SU-DHL-6 (cell line): ENCODE results near the gene SERPINB2.

Experiments used
- H2AFZ ChIP-seq: fragments of 200-600 bp; sonication (generic); 2 replicates; pipeline ENCODE4 v1.6.1; 2014; ENCODE audit warnings: low read depth, mild to moderate bottlenecking, moderate library complexity, mixed read lengths, antibody characterized with exemption, low read length; ENCODE audit not compliant: severe bottlenecking
- H3F3A ChIP-seq: fragments of 200-600 bp; shearing (Covaris generic); 2 replicates; pipeline ENCODE4 v1.6.0; 2016; ENCODE audit warnings: antibody characterized with exemption, mild to moderate bottlenecking; ENCODE audit not compliant: insufficient read depth
- H3K27ac ChIP-seq: fragments of 200-600 bp; sonication (generic); 2 replicates; pipeline ENCODE4 v1.5.1; 2016; ENCODE audit warnings: low read depth, mild to moderate bottlenecking, low read length, moderate library complexity, mixed read lengths
- H3K27me3 ChIP-seq: fragments of 200-600 bp; sonication (generic), shearing (Covaris generic); 2 replicates; pipeline ENCODE4 v1.6.0; 2014; ENCODE audit warnings: mild to moderate bottlenecking, low read length
- H3K36me3 ChIP-seq: fragments of 200-600 bp; sonication (generic); 2 replicates; pipeline ENCODE4 v1.6.1; 2014; ENCODE audit warnings: mild to moderate bottlenecking, low read length, mixed read lengths
- H3K4me2 ChIP-seq: fragments of 300-600, 200-600 bp; shearing (Covaris generic), sonication (generic); 2 replicates; pipeline ENCODE4 v1.6.0; 2014; ENCODE audit warnings: low read length, low read depth, mild to moderate bottlenecking; ENCODE audit not compliant: poor library complexity, severe bottlenecking
- H3K4me3 ChIP-seq: fragments of 200-600 bp; sonication (generic); 2 replicates; pipeline ENCODE4 v1.5.1; 2014; ENCODE audit warnings: antibody characterized with exemption, low read length, mild to moderate bottlenecking, mixed read lengths; ENCODE audit not compliant: insufficient read depth, poor library complexity, severe bottlenecking
- H3K79me2 ChIP-seq: fragments of 200-600 bp; sonication (generic); 2 replicates; pipeline ENCODE4 v1.6.1; 2014; ENCODE audit warnings: mild to moderate bottlenecking, low read length, moderate library complexity; ENCODE audit not compliant: insufficient read depth
- H3K9ac ChIP-seq: fragments of 200-600 bp; sonication (generic); 2 replicates; pipeline ENCODE4 v1.7.0; 2014; ENCODE audit warnings: mild to moderate bottlenecking, low read length
- H3K9me2 ChIP-seq: fragments of 200-600 bp; sonication (generic); replicated peaks from 2 replicates; pipeline ENCODE4 v1.6.1; 2014; ENCODE audit warnings: low read length; ENCODE audit not compliant: insufficient read depth
- H3K9me3 ChIP-seq: fragments of 200-600 bp; sonication (generic); 2 replicates; pipeline ENCODE4 v1.6.1; 2014; ENCODE audit warnings: low read length, mixed read lengths; ENCODE audit not compliant: insufficient read depth
- H4K20me1 ChIP-seq: fragments of 200-600 bp; sonication (generic); 2 replicates; pipeline ENCODE4 v1.6.1; 2014; ENCODE audit warnings: low read depth, mild to moderate bottlenecking, antibody characterized with exemption, low read length, moderate library complexity, mixed read lengths
- EZH2phosphoT487 ChIP-seq: fragments of 200-600 bp; sonication (generic), shearing (Covaris generic); conservative IDR thresholded peaks from 2 replicates; pipeline ENCODE4 v1.6.1; 2018; ENCODE audit warnings: mild to moderate bottlenecking, antibody characterized with exemption, low read length, moderate library complexity, mixed read lengths
- TF ChIP-seq, protein P1 (sequence below): fragments of 200-600 bp; sonication (generic); IDR thresholded peaks from one replicate; pipeline ENCODE4 v1.5.1; 2017; ENCODE audit warnings: antibody characterized with exemption, mild to moderate bottlenecking, low read length, moderate library complexity; ENCODE audit not compliant: insufficient read depth, poor library complexity, severe bottlenecking

Gene SERPINB2

DNA sequence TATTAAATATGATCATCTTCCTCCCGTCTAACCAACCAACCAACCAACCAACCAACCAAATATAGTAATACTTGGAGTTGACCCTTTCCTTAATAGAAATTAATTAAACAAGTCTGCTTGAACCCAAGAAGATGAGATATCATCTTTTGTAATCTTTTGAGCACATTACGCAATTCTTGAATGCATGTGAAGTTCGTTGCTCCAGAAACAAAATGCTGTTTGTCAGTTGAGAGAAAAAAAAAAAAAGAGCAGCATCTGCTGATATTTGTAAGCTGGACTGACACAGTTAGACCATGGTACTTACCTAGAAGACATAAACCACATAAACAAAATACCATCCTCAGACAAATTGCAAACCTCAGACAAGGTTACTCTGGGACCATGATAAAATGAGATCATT, 9.2 kb upstream of the SERPINB2 start:
- no peaks in the 10 kb centered on the region for H3K79me2 ChIP-seq
- H3K9me2 ChIP-seq = no peaks in the 10 kb centered on the region
- no peaks in the 10 kb centered on the region for H3F3A ChIP-seq
- H3K4me3 ChIP-seq = no peak overlapping the region
- TF ChIP-seq EZH2phosphoT487 = no peak
- TF ChIP-seq, protein P1, sequence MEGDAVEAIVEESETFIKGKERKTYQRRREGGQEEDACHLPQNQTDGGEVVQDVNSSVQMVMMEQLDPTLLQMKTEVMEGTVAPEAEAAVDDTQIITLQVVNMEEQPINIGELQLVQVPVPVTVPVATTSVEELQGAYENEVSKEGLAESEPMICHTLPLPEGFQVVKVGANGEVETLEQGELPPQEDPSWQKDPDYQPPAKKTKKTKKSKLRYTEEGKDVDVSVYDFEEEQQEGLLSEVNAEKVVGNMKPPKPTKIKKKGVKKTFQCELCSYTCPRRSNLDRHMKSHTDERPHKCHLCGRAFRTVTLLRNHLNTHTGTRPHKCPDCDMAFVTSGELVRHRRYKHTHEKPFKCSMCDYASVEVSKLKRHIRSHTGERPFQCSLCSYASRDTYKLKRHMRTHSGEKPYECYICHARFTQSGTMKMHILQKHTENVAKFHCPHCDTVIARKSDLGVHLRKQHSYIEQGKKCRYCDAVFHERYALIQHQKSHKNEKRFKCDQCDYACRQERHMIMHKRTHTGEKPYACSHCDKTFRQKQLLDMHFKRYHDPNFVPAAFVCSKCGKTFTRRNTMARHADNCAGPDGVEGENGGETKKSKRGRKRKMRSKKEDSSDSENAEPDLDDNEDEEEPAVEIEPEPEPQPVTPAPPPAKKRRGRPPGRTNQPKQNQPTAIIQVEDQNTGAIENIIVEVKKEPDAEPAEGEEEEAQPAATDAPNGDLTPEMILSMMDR = no peak
- H3K9me3 ChIP-seq = no peaks in the 10 kb centered on the region
- H3K4me2 ChIP-seq = no peak overlapping the region
- no peak overlapping the region for H3K9ac ChIP-seq
- H3K27me3 ChIP-seq = no peaks in the 10 kb centered on the region
- H3K27ac ChIP-seq = no peak overlapping the region
- no peaks in the 10 kb centered on the region for H3K36me3 ChIP-seq
- H2AFZ ChIP-seq = no peak overlapping the region
- H4K20me1 ChIP-seq = no peaks in the 10 kb centered on the region

DNA sequence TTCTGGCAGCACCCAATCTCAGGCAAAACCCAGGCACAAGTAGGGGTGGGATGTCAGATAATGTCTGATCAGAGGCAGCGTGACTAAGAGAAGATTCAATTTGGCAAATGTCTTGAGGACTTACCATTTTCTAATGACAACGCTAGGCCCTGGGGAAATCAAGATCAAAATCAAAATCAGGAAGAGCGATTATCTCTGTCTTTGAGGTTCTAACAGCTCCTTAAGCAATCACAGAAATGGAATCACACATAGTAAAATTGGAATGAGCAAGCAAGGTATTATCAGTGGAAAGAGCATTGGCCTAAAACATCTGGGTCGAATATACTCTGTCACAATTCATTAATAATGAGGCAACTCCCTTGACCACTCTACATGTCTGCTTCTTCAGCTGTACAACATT, 8.6 kb upstream of the SERPINB2 start:
- Histone ChIP-seq H3K27me3 (no peaks in the 10 kb centered on the region), H3F3A (no peaks in the 10 kb centered on the region), H3K27ac (no peak overlapping the region), H3K36me3 (no peaks in the 10 kb centered on the region), H2AFZ (no peak overlapping the region), H3K79me2 (no peaks in the 10 kb centered on the region), H3K4me2 (no peak overlapping the region), H4K20me1 (no peaks in the 10 kb centered on the region), H3K9me2 (no peaks in the 10 kb centered on the region), H3K9me3 (no peaks in the 10 kb centered on the region), H3K4me3 (no peak overlapping the region), H3K9ac (no peak overlapping the region)
- no peak for TF ChIP-seq EZH2phosphoT487
- TF ChIP-seq, protein P1 = no peak

DNA sequence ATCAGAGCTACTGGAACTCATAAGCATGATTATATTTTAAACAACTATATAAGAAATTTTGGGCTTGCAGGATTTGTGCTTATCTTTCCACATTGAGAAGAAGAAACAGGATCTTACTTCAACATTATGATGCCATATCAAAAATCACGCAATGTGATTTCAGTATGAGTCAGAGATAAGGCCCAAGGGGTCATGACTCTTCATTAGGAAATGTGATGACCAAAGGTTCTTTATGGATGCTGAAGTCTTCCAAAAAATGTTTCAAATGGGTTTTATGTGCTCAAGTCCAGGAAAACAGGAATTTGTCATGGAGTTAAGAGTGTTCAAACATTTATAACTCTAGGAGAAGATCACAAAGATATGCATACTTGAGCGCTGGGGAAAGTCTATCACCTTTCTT, 7.8 kb upstream of the SERPINB2 start:
- Histone ChIP-seq H3F3A (no peaks in the 10 kb centered on the region), H3K4me3 (no peak overlapping the region), H3K4me2 (no peak overlapping the region), H3K79me2 (no peaks in the 10 kb centered on the region), H3K9ac (no peak overlapping the region), H3K9me2 (no peaks in the 10 kb centered on the region), H4K20me1 (no peaks in the 10 kb centered on the region), H3K27me3 (no peaks in the 10 kb centered on the region), H3K36me3 (no peaks in the 10 kb centered on the region), H2AFZ (no peak overlapping the region), H3K9me3 (no peaks in the 10 kb centered on the region), H3K27ac (no peak overlapping the region)
- no peak for TF ChIP-seq EZH2phosphoT487
- TF ChIP-seq, protein P1 = no peak
